HCT116 (cell line): ENCODE results near the gene NBDY. TPM values are rescaled to one million over a fixed set of nuclear protein-coding genes. Genes with fewer than 3 reads are reported as not detected.

Source experiments
- ATAC-seq: fragments of 200-7000 bp; cut with Tn5 transposase; 2 replicates; pipeline ENCODE4 v1.9.1; 2020; ENCODE audit warnings: mild to moderate bottlenecking, moderate library complexity
- BruUV-seq: library from RNA; stranded (reverse); fragments of 400-500 nt; replicated peaks from 2 replicates; lab custom pipeline; 2021; lab: Mats Ljungman, UMichigan
- CTCF ChIA-PET: fragments of 300-600 bp; sonication (Branson Sonifier 250); formaldehyde crosslinking; loops from one replicate; lab custom pipeline; 2021; ENCODE audit warnings: antibody characterized with exemption; lab: Charles Lee
- POLR2A ChIA-PET: fragments of 300-600, 350-600 bp; sonication (Branson Sonifier 250); formaldehyde crosslinking; loops from one replicate; lab custom pipeline; 2021; ENCODE audit warnings: antibody characterized with exemption; lab: Charles Lee
- RAD21 ChIA-PET, 2 experiments: fragments of 300-600 bp; sonication (Branson Sonifier 250); formaldehyde crosslinking; loops; one replicate each; lab custom pipeline; 2023; ENCODE audit warnings: low total read pairs in 2 of 2; ENCODE audit not compliant: uncharacterized antibody in 2 of 2, unreplicated experiment in 2 of 2, low non-redundant PET in 1 of 2; lab: Charles Lee
- DNase-seq: peaks from one replicate; pipeline ENCODE4 v3.0.0-alpha.2; 2010; ENCODE audit warnings: low read depth, low spot score
- H2AFZ ChIP-seq: fragments of 200-600 bp; shearing (Covaris generic), sonication (generic); 2 replicates; pipeline ENCODE4 v1.6.1; 2017; ENCODE audit warnings: low read depth, mixed run types, mixed read lengths, antibody characterized with exemption, low read length; ENCODE audit not compliant: poor library complexity, severe bottlenecking
- H3K27ac ChIP-seq: 2 replicates; pipeline ENCODE4 v1.5.1; 2012; ENCODE audit warnings: low read depth, low read length
- H3K27me3 ChIP-seq: fragments of 200-600 bp; sonication (generic); 2 replicates; pipeline ENCODE4 v1.6.1; 2016; ENCODE audit warnings: mixed run types, low read length, mixed read lengths; ENCODE audit not compliant: insufficient read depth
- H3K36me3 ChIP-seq, 2 experiments: fragments of 200-500 bp in 1 of 2; fragments of 200-600 bp in 1 of 2; sonication (Bioruptor generic) in 1 of 2; sonication (generic) in 1 of 2; 2 replicates each; pipeline versions ENCODE4 v1.5.1 to v1.6.1; 2014 to 2016; ENCODE audit warnings: low read length in 2 of 2, inconsistent platforms in 1 of 2, mixed read lengths in 1 of 2, mixed run types in 1 of 2; ENCODE audit not compliant: insufficient read depth in 2 of 2, control insufficient read depth in 1 of 2
- H3K4me1 ChIP-seq, 2 experiments: fragments of 200-600 bp in 1 of 2; sonication (generic) in 1 of 2; 2 replicates each; pipeline versions ENCODE4 v1.5.1 to v1.6.1; 2012 to 2017; ENCODE audit warnings: low read length in 2 of 2, inconsistent platforms in 1 of 2, mild to moderate bottlenecking in 1 of 2, mixed read lengths in 1 of 2, mixed run types in 1 of 2, moderate library complexity in 1 of 2; ENCODE audit not compliant: insufficient read depth in 2 of 2, control insufficient read depth in 1 of 2
- H3K4me2 ChIP-seq: fragments of 200-600 bp; sonication (generic); 2 replicates; pipeline ENCODE4 v1.6.1; 2017; ENCODE audit warnings: mixed run types, low read length, mixed read lengths
- H3K4me3 ChIP-seq, 2 experiments: fragments of 200-600 bp in 1 of 2; sonication (generic) in 1 of 2; replicated peaks in 1 of 2; 2 replicates each; pipeline ENCODE4 v1.5.1; 2011 to 2016; ENCODE audit warnings: low read length in 2 of 2, control low read depth in 1 of 2, low read depth in 1 of 2, mild to moderate bottlenecking in 1 of 2, mixed read lengths in 1 of 2, mixed run types in 1 of 2
- H3K79me2 ChIP-seq: fragments of 200-600 bp; sonication (generic); 2 replicates; pipeline ENCODE4 v1.6.1; 2017; ENCODE audit warnings: mild to moderate bottlenecking, mixed run types, low read length, moderate library complexity, mixed read lengths; ENCODE audit not compliant: insufficient read depth
- H3K9ac ChIP-seq: fragments of 200-600 bp; sonication (generic); 2 replicates; pipeline ENCODE4 v1.6.1; 2016; ENCODE audit warnings: low read length, mixed read lengths
- H3K9me2 ChIP-seq: fragments of 200-600 bp; sonication (generic), shearing (Covaris generic); 2 replicates; pipeline ENCODE4 v1.6.1; 2017; ENCODE audit warnings: mixed run types, mild to moderate bottlenecking, moderate library complexity; ENCODE audit not compliant: insufficient read depth
- H3K9me3 ChIP-seq, 2 experiments: fragments of 200-500 bp in 1 of 2; fragments of 200-600 bp in 1 of 2; sonication (Bioruptor generic) in 1 of 2; sonication (generic) in 1 of 2; 2 replicates each; pipeline ENCODE4 v1.6.1; 2014 to 2017; ENCODE audit warnings: low read length in 2 of 2, mixed read lengths in 2 of 2, inconsistent platforms in 1 of 2, low read depth in 1 of 2, mild to moderate bottlenecking in 1 of 2, mixed run types in 1 of 2, moderate library complexity in 1 of 2; ENCODE audit not compliant: control insufficient read depth in 1 of 2, insufficient read depth in 1 of 2
- H4K20me1 ChIP-seq: fragments of 200-600 bp; sonication (generic), shearing (Covaris generic); 2 replicates; pipeline ENCODE4 v1.6.1; 2017; ENCODE audit warnings: mixed run types, mild to moderate bottlenecking, moderate library complexity; ENCODE audit not compliant: insufficient read depth
- CBX3 ChIP-seq: IDR thresholded peaks from 2 replicates; pipeline ENCODE4 v1.6.1; 2012; ENCODE audit warnings: low read depth
- CEBPB ChIP-seq: IDR thresholded peaks from 2 replicates; pipeline ENCODE4 v1.6.1; 2012; ENCODE audit warnings: low read depth
- ELF1 ChIP-seq: IDR thresholded peaks from 2 replicates; pipeline ENCODE4 v1.6.1; 2012; ENCODE audit warnings: low read depth, borderline replicate concordance
- EZH2 ChIP-seq: fragments of 200-600 bp; sonication (generic); IDR thresholded peaks from 2 replicates; pipeline ENCODE4 v1.6.1; 2017; ENCODE audit warnings: antibody characterized with exemption, mixed run types
- FOSL1 ChIP-seq: IDR thresholded peaks from 2 replicates; pipeline ENCODE4 v1.6.1; 2012; ENCODE audit warnings: low read depth
- JUND ChIP-seq: IDR thresholded peaks from 2 replicates; pipeline ENCODE4 v1.6.1; 2012
- POLR2A ChIP-seq: IDR thresholded peaks from 2 replicates; pipeline ENCODE4 v1.7.0; 2011; ENCODE audit warnings: borderline replicate concordance; ENCODE audit not compliant: insufficient read depth, insufficient read length; ENCODE audit errors: extremely low read depth
- POLR2AphosphoS5 ChIP-seq: IDR thresholded peaks from 2 replicates; pipeline ENCODE4 v1.6.1; 2011; ENCODE audit warnings: mild to moderate bottlenecking, low read depth, low read length, moderate library complexity
- SIN3A ChIP-seq: IDR thresholded peaks from 2 replicates; pipeline ENCODE4 v1.6.1; 2012; ENCODE audit warnings: low read depth
- YY1 ChIP-seq: IDR thresholded peaks from 2 replicates; pipeline ENCODE4 v1.6.1; 2011; ENCODE audit warnings: low read length, low read depth, moderate library complexity, mild to moderate bottlenecking; ENCODE audit not compliant: insufficient replicate concordance; ENCODE audit errors: extremely low read depth
- ZFX ChIP-seq: fragments of 450-650 bp; IDR thresholded peaks from 2 replicates; pipeline ENCODE4 v1.6.1; 2017
- ZNF274 ChIP-seq: fragments of 200-500 bp; sonication (Bioruptor generic); IDR thresholded peaks from 2 replicates; pipeline ENCODE4 v1.6.1; 2014; ENCODE audit warnings: mild to moderate bottlenecking, low read depth, low read length, inconsistent platforms
- intact Hi-C: fragments of 100-400 bp; cut with micrococcal nuclease; formaldehyde crosslinking; loops from 2 replicates; pipeline ENCODE4 v1.10.0; 2022
- total RNA-seq: library from RNA; stranded (reverse); gene quantifications from one replicate; pipeline ENCODE4 v1.2.1, GENCODE V29; 2021; ENCODE audit not compliant: unreplicated experiment
- TF ChIP-seq, protein P1 (sequence below): IDR thresholded peaks from 2 replicates; pipeline ENCODE4 v1.6.1; 2012
- TF ChIP-seq, protein P2 (sequence below): IDR thresholded peaks from 2 replicates; pipeline ENCODE4 v1.6.1; 2012; ENCODE audit warnings: low read depth
- TF ChIP-seq, protein P3 (sequence below): IDR thresholded peaks from 2 replicates; pipeline ENCODE4 v1.6.1; 2011; ENCODE audit warnings: mild to moderate bottlenecking, low read length, moderate library complexity; ENCODE audit not compliant: insufficient replicate concordance; ENCODE audit errors: extremely low read depth
- TF ChIP-seq, protein P4 (sequence below), 3 experiments: fragments of 200-600 bp in 1 of 3; sonication (generic) in 1 of 3; IDR thresholded peaks in 2 of 3; conservative IDR thresholded peaks in 1 of 3; 2 replicates each; pipeline ENCODE4 v1.5.1; 2012 to 2017; ENCODE audit warnings: low read depth in 2 of 3, low read length in 2 of 3, antibody characterized with exemption in 1 of 3, borderline replicate concordance in 1 of 3, control low read depth in 1 of 3, mild to moderate bottlenecking in 1 of 3, mixed read lengths in 1 of 3, mixed run types in 1 of 3, moderate library complexity in 1 of 3; ENCODE audit not compliant: insufficient read depth in 1 of 3

Gene NBDY
- total RNA-seq, 1 experiment from 2014 or later: 65.6 TPM

DNA sequence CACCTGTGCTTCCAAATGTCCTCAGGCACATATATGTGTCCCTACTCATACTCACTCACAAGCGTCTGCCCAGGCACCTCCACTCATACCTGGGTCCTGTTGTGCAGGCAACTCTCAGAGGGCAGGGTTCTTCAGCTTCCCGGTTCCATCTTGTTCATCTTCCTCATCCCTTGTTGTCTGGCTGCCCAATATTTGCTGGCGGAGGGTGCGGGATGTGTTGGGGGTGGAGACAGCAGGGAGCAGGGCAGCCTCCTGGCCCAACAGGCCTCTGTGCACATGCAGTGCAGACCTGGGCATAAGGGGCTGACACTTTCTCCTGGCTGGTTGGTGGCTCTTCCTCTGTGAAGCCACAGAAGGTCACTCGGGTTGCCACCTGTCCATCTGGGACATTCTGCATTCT is 32.1 kb downstream of the NBDY start:
- Histone ChIP-seq H3K4me1 (no peaks in the 10 kb centered on the region), H3K9me3 (no peaks in the 10 kb centered on the region), H2AFZ (no peak overlapping the region), H3K27ac (no peak overlapping the region), H3K79me2 (no peaks in the 10 kb centered on the region), H3K9me2 (no peaks in the 10 kb centered on the region), H4K20me1 (no peaks in the 10 kb centered on the region), H3K36me3 (no peaks in the 10 kb centered on the region), H3K4me2 (no peak overlapping the region), H3K9ac (no peak overlapping the region), H3K4me3 (no peak overlapping the region), H3K27me3 (no peaks in the 10 kb centered on the region)
- RAD21 ChIA-PET: no interaction called here
- ATAC-seq (no peak), DNase-seq (no peak)
- BruUV-seq: no TSS peak
- TF ChIP-seq, protein P1, sequence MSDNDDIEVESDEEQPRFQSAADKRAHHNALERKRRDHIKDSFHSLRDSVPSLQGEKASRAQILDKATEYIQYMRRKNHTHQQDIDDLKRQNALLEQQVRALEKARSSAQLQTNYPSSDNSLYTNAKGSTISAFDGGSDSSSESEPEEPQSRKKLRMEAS: no peak
- TF ChIP-seq JUND (no peak), CEBPB (no peak), ZNF274 (no peak), FOSL1 (no peak), EZH2 (no peak), SIN3A (no peak), POLR2A (no peak), CBX3 (no peak), ELF1 (no peak), POLR2AphosphoS5 (no peak), ZFX (no peak), YY1 (no peak)
- TF ChIP-seq, protein P2, sequence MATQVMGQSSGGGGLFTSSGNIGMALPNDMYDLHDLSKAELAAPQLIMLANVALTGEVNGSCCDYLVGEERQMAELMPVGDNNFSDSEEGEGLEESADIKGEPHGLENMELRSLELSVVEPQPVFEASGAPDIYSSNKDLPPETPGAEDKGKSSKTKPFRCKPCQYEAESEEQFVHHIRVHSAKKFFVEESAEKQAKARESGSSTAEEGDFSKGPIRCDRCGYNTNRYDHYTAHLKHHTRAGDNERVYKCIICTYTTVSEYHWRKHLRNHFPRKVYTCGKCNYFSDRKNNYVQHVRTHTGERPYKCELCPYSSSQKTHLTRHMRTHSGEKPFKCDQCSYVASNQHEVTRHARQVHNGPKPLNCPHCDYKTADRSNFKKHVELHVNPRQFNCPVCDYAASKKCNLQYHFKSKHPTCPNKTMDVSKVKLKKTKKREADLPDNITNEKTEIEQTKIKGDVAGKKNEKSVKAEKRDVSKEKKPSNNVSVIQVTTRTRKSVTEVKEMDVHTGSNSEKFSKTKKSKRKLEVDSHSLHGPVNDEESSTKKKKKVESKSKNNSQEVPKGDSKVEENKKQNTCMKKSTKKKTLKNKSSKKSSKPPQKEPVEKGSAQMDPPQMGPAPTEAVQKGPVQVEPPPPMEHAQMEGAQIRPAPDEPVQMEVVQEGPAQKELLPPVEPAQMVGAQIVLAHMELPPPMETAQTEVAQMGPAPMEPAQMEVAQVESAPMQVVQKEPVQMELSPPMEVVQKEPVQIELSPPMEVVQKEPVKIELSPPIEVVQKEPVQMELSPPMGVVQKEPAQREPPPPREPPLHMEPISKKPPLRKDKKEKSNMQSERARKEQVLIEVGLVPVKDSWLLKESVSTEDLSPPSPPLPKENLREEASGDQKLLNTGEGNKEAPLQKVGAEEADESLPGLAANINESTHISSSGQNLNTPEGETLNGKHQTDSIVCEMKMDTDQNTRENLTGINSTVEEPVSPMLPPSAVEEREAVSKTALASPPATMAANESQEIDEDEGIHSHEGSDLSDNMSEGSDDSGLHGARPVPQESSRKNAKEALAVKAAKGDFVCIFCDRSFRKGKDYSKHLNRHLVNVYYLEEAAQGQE: no peak
- TF ChIP-seq, protein P3, sequence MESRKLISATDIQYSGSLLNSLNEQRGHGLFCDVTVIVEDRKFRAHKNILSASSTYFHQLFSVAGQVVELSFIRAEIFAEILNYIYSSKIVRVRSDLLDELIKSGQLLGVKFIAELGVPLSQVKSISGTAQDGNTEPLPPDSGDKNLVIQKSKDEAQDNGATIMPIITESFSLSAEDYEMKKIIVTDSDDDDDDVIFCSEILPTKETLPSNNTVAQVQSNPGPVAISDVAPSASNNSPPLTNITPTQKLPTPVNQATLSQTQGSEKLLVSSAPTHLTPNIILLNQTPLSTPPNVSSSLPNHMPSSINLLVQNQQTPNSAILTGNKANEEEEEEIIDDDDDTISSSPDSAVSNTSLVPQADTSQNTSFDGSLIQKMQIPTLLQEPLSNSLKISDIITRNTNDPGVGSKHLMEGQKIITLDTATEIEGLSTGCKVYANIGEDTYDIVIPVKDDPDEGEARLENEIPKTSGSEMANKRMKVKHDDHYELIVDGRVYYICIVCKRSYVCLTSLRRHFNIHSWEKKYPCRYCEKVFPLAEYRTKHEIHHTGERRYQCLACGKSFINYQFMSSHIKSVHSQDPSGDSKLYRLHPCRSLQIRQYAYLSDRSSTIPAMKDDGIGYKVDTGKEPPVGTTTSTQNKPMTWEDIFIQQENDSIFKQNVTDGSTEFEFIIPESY: no peak
- TF ChIP-seq, protein P4, sequence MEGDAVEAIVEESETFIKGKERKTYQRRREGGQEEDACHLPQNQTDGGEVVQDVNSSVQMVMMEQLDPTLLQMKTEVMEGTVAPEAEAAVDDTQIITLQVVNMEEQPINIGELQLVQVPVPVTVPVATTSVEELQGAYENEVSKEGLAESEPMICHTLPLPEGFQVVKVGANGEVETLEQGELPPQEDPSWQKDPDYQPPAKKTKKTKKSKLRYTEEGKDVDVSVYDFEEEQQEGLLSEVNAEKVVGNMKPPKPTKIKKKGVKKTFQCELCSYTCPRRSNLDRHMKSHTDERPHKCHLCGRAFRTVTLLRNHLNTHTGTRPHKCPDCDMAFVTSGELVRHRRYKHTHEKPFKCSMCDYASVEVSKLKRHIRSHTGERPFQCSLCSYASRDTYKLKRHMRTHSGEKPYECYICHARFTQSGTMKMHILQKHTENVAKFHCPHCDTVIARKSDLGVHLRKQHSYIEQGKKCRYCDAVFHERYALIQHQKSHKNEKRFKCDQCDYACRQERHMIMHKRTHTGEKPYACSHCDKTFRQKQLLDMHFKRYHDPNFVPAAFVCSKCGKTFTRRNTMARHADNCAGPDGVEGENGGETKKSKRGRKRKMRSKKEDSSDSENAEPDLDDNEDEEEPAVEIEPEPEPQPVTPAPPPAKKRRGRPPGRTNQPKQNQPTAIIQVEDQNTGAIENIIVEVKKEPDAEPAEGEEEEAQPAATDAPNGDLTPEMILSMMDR (IDR thresholded peaks at IDR 0.05 in 2 of 3, conservative IDR thresholded peaks at IDR 0.05 in 1 of 3; ENCODE audit: borderline replicate concordance in 1 of 3, insufficient read depth in 1 of 3, low read depth in 2 of 3, low read length in 2 of 3): no peak
- intact Hi-C loops: no loop called here
- POLR2A ChIA-PET: no interaction called here
- CTCF ChIA-PET: no interaction called here
